Stimulated activated naive B cell treated with anti-CD40 and anti-IgM and Interleukin-4, amounts not matched to agents 10 μg/mL and 1 μg/mL and 100 μg/mL, for 72 hours (primary cell): ENCODE data around the gene GOLIM4.

Source experiments
- ATAC-seq, 2 donors: fragments of 150-1000 bp; cut with Tn5 transposase; replicated peaks; 2 replicates each; pipeline ENCODE4 v1.10.0; 2021; ENCODE audit warnings: moderate library complexity in 1 of 2
- DNase-seq: peaks from one replicate; pipeline ENCODE4 v3.0.0; 2021
- H3K27ac Mint-ChIP-seq: one replicate; pipeline ENCODE4 v1.8.0; 2022; ENCODE audit warnings: mild to moderate bottlenecking, mixed read lengths
- H3K27me3 Mint-ChIP-seq, 2 donors: one replicate each; pipeline ENCODE4 v1.8.0; 2022; ENCODE audit warnings: mixed read lengths in 2 of 2
- H3K36me3 Mint-ChIP-seq, 2 donors: one replicate each; pipeline ENCODE4 v1.8.0; 2022; ENCODE audit warnings: mixed read lengths in 2 of 2, mild to moderate bottlenecking in 1 of 2
- H3K4me1 Mint-ChIP-seq, 2 donors: one replicate each; pipeline ENCODE4 v1.8.0; 2022; ENCODE audit warnings: mixed read lengths in 2 of 2, mild to moderate bottlenecking in 1 of 2
- H3K4me3 Mint-ChIP-seq, 2 donors: one replicate each; pipeline ENCODE4 v1.8.0; 2022; ENCODE audit warnings: mild to moderate bottlenecking in 2 of 2, mixed read lengths in 2 of 2, moderate library complexity in 1 of 2
- H3K9me3 Mint-ChIP-seq, 2 donors: one replicate each; pipeline ENCODE4 v1.8.0; 2022; ENCODE audit warnings: mixed read lengths in 2 of 2, mild to moderate bottlenecking in 1 of 2

Gene GOLIM4

GRCh38 chr3:167991213-167991612, 104.5 kb downstream of the GOLIM4 start:
- no peaks in the 10 kb centered on the region for H3K4me1 Mint-ChIP-seq
- H3K27me3 Mint-ChIP-seq: peaks cover 0 to 3% of the 10 kb centered on the region in 2 donors
- no peak for ATAC-seq
- no peak for DNase-seq
- no peaks in the 10 kb centered on the region for H3K36me3 Mint-ChIP-seq
- no peaks in the 10 kb centered on the region for H3K9me3 Mint-ChIP-seq
- no peak overlapping the region for H3K4me3 Mint-ChIP-seq
- no peak overlapping the region for H3K27ac Mint-ChIP-seq

DNA sequence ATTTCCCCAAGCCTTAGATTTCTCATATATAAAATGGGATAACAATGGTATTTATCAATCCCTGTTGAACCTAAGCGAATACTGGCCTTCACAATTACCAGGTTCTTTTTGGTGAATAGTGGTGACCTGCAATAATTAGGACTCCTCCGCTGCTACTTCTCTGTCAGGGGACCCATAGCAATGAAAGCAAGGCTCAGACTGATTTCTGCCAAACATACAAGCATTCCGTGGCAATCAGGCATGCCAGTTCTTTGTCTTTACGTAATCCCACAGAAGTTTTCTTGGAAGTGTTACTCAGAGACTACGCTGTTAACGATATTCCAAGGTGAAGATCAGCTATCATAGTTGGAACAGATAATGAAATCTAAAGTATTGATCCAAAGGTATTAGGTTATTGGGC, 105.7 kb downstream of the GOLIM4 start:
- H3K4me1 Mint-ChIP-seq: no peaks in the 10 kb centered on the region
- no peak overlapping the region for H3K27ac Mint-ChIP-seq
- no peak overlapping the region for H3K4me3 Mint-ChIP-seq
- no peak for ATAC-seq
- DNase-seq: no peak
- H3K36me3 Mint-ChIP-seq: no peaks in the 10 kb centered on the region
- H3K9me3 Mint-ChIP-seq: no peaks in the 10 kb centered on the region
- H3K27me3 Mint-ChIP-seq: peaks cover 0 to 3% of the 10 kb centered on the region in 2 donors

GRCh38 chr3:167989066-167989465, 106.7 kb downstream of the GOLIM4 start:
- H3K27ac Mint-ChIP-seq: no peak overlapping the region
- H3K36me3 Mint-ChIP-seq: no peaks in the 10 kb centered on the region
- no peaks in the 10 kb centered on the region for H3K9me3 Mint-ChIP-seq
- no peaks in the 10 kb centered on the region for H3K4me1 Mint-ChIP-seq
- DNase-seq: no peak
- no peak for ATAC-seq
- no peak overlapping the region for H3K4me3 Mint-ChIP-seq
- H3K27me3 Mint-ChIP-seq: peaks cover 0 to 3% of the 10 kb centered on the region in 2 donors

DNA sequence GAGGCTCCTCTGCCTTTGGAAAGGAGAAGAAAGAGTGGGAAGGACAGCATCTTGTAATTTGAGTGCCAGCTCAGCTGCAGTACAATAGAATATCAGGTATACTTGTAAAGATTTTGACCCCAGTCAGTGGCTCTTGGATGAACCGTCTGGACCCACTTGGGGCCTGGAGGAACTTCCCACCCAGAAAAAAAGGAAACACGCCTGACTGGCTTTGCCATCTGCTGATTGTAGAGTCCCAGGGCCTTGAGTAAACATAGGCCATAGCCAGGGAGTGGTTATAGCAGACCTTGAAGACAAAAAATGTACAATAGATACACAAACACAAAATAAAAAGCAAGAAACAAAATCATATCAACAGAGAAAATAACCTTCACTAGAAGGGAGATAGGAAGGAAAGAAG, 112.1 kb downstream of the GOLIM4 start:
- DNase-seq: no peak
- ATAC-seq: no peak
- Mint-ChIP-seq H3K36me3 (no peaks in the 10 kb centered on the region), H3K27ac (no peak overlapping the region), H3K4me3 (no peak overlapping the region), H3K4me1 (no peaks in the 10 kb centered on the region), H3K27me3 (peaks cover 0 to 5% of the 10 kb centered on the region in 2 donors), H3K9me3 (peaks cover 0 to 2% of the 10 kb centered on the region in 2 donors)

DNA sequence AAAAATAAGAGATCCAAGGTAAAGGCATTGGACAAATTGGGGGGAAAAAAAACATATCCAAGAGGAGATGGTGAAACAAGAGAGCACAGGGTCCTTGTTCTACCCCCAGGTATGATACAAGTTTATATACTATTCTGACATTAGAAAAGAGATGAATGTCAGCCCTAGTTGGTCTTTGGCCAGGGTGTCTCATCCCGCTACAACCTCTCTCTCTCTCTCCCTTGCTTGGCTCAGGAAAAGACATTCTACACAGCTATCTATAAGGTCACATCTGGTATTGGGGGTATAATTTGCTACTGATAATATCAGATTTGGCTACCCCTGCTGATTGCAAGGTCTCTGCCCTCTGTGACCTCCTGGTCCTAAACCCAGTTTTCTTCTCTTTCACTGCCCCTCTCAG, 117.2 kb downstream of the GOLIM4 start:
- Mint-ChIP-seq H3K36me3 (no peaks in the 10 kb centered on the region), H3K27ac (no peak overlapping the region), H3K4me1 (no peaks in the 10 kb centered on the region), H3K9me3 (no peaks in the 10 kb centered on the region), H3K27me3 (peaks cover 0 to 5% of the 10 kb centered on the region in 2 donors), H3K4me3 (no peak overlapping the region)
- ATAC-seq (no peak), DNase-seq (no peak)

GRCh38 chr3:167978071-167978470, 117.7 kb downstream of the GOLIM4 start:
- Mint-ChIP-seq H3K27ac (no peak overlapping the region), H3K27me3 (peaks cover 0 to 5% of the 10 kb centered on the region in 2 donors), H3K36me3 (no peaks in the 10 kb centered on the region), H3K4me1 (no peaks in the 10 kb centered on the region), H3K4me3 (no peak overlapping the region), H3K9me3 (no peaks in the 10 kb centered on the region)
- ATAC-seq (no peak), DNase-seq (no peak)

DNA sequence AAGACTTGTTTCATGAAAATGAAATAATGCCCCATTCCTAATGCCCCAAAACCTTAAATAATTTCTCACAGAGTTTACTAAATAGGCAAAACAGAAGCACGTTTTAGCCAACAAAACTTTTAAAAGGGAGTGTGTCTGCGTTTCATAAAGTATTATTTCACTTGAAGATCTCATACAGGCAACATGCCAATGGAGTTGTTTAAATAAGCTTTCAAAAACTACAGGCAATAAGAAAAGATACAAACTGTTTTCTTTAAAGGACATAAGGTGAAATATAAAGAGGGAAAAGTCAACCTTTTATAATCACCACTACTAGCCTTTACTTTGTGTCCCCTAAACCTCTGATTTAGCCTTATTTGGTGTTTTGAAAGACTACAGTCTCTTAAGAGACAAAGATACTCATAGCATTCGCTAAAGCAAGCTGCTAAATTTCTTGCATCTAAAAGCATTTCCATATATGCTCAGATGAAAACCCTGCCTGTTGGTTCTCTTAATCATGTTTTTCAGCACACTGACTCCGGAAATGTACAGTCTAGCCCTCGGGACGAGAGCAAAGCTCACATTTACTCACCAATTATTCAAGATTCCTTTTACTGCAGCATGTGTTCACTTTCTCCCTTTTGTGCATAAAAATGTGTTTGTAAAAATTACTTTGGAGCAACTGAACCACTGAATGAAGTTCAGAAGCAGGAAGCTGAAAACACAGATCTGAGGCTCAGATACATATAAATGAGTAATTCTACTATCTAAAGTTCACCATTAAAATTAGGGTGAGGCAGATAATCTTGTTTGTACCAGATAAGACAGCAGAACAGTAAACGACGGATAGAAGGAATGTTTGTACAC, 119.0 kb downstream of the GOLIM4 start:
- Mint-ChIP-seq H3K4me1 (no peaks in the 10 kb centered on the region), H3K9me3 (no peaks in the 10 kb centered on the region), H3K27ac (no peak overlapping the region), H3K27me3 (peaks cover 0 to 4% of the 10 kb centered on the region in 2 donors), H3K36me3 (no peaks in the 10 kb centered on the region), H3K4me3 (no peak overlapping the region)
- DNase-seq: no peak
- ATAC-seq: no peak

- Mint-ChIP-seq H3K9me3 (no peaks in the 10 kb centered on the region), H3K4me1 (no peaks in the 10 kb centered on the region), H3K4me3 (no peak overlapping the region), H3K27me3 (no peaks in the 10 kb centered on the region), H3K36me3 (no peaks in the 10 kb centered on the region), H3K27ac (no peak overlapping the region)
- no peak for ATAC-seq
- DNase-seq: no peak
These were observed 121.8 kb downstream of the GOLIM4 start for GRCh38 chr3:167973901-167974300.

GRCh38 chr3:167973046-167973445, 122.7 kb downstream of the GOLIM4 start:
- Mint-ChIP-seq H3K36me3 (no peaks in the 10 kb centered on the region), H3K27ac (no peak overlapping the region), H3K27me3 (no peaks in the 10 kb centered on the region), H3K4me1 (no peaks in the 10 kb centered on the region), H3K9me3 (no peaks in the 10 kb centered on the region), H3K4me3 (no peak overlapping the region)
- ATAC-seq: no peak
- no peak for DNase-seq

GRCh38 chr3:167972502-167972901, 123.2 kb downstream of the GOLIM4 start:
- no peak for DNase-seq
- no peak overlapping the region for H3K27ac Mint-ChIP-seq
- H3K27me3 Mint-ChIP-seq: peaks cover 0 to 2% of the 10 kb centered on the region in 2 donors
- H3K4me1 Mint-ChIP-seq: no peaks in the 10 kb centered on the region
- ATAC-seq: no peak
- H3K36me3 Mint-ChIP-seq: no peaks in the 10 kb centered on the region
- H3K4me3 Mint-ChIP-seq: no peak overlapping the region
- H3K9me3 Mint-ChIP-seq: no peaks in the 10 kb centered on the region

DNA sequence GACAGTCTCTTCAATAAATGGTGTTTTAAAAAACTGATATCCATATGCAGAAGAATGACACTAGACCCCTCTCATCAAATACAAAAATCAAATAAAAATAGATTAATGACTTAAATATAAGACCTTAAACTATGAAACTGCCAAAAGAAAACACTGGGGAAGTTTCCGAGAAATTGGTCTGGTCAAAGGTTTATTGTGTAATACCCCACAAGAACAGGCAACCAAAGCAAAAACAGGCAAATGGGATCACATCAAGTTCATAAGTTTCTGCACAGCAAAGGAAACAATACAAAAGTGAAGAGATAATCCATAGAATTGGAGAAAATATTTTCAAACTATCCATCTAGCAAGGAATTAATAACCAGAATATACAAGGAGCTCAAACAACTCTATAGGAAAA, 126.2 kb downstream of the GOLIM4 start:
- H3K9me3 Mint-ChIP-seq: no peaks in the 10 kb centered on the region
- ATAC-seq: no peak
- no peak overlapping the region for H3K27ac Mint-ChIP-seq
- H3K4me1 Mint-ChIP-seq: no peaks in the 10 kb centered on the region
- peaks cover 6 to 11% of the 10 kb centered on the region in 2 donors for H3K27me3 Mint-ChIP-seq
- H3K4me3 Mint-ChIP-seq: no peak overlapping the region
- H3K36me3 Mint-ChIP-seq: no peaks in the 10 kb centered on the region
- DNase-seq: no peak

DNA sequence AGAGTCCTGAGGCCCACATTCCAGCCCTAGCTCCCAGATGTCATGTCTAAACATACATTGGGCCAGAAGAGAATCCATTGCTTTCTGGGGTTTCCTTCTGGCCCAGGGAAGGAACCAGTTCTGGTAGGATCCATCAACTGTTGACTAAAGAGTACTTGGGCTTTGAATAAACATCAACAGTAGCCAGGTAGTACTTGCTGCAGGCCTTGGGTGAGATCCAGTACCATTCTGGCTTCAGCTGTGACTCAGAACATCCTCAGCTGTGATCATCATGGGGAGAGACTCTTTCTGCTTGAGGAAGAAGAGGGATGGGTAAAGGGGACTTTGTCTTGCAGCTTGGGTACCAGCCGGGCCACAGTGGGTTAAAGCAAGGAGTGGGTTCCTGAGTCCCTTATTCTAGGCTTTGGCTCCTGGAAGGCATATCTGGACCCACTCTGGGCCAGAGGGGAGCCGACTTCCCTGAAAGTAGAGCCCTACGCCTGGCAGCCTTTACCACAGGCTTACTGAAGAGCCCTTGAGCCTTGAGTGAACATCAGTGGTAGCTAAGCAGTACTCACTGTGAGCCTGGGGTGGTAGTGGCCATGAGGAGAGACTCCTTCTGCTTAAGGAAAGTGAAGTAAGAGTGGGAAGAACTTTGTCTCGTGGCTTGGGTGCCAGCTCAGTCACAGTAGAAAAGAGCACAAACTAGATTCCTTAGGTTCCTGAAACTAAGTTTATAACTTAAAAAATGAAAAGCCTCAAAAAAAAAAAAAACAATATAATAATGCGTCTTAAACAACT, 128.3 kb downstream of the GOLIM4 start:
- H3K4me3 Mint-ChIP-seq: no peak overlapping the region
- no peaks in the 10 kb centered on the region for H3K4me1 Mint-ChIP-seq

More for the DNA sequence above, 128.3 kb downstream of the GOLIM4 start:
- Mint-ChIP-seq H3K9me3 (no peaks in the 10 kb centered on the region), H3K27ac (no peak overlapping the region), H3K36me3 (no peaks in the 10 kb centered on the region), H3K27me3 (peaks cover 6 to 11% of the 10 kb centered on the region in 2 donors)
- ATAC-seq (no peak), DNase-seq (no peak)
